ENCODE results near the gene ICOS.

ICOS gene

GRCh38 chr2:203936535-203936934 is at the start of gene ICOS:
ICOS (plus strand) TSS chr2:203936763; CDS start chr2:203936815, 52 bp downstream.
- no peak for DNase-seq (ENCODE audit: low read depth, low spot score)

- no peak for DNase-seq (ENCODE audit: low read depth, low spot score)
Measured at GRCh38 chr2:203887677-203888076, 48.9 kb upstream of the ICOS start.

GRCh38 chr2:203889542-203889941 is 47.0 kb upstream of the ICOS start:
- DNase-seq (ENCODE audit: low read depth, low spot score), result no peak

- no peak for DNase-seq (ENCODE audit: low read depth, low spot score)
Measured at GRCh38 chr2:203889944-203890343, 46.6 kb upstream of the ICOS start.

GRCh38 chr2:203890733-203891132 is 45.8 kb upstream of the ICOS start:
- no peak for DNase-seq (ENCODE audit: low read depth, low spot score)

- no peak for DNase-seq (ENCODE audit: low read depth, low spot score)
Measured at GRCh38 chr2:203891474-203891873, 45.1 kb upstream of the ICOS start.

GRCh38 chr2:203892207-203892606 is 44.4 kb upstream of the ICOS start:
- DNase-seq (ENCODE audit: low read depth, low spot score), result no peak

- no peak for DNase-seq (ENCODE audit: low read depth, low spot score)
Measured at GRCh38 chr2:203893401-203893800, 43.2 kb upstream of the ICOS start.

- no peak for DNase-seq (ENCODE audit: low read depth, low spot score)
Measured at GRCh38 chr2:203893840-203894239, 42.7 kb upstream of the ICOS start.

- DNase-seq (ENCODE audit: low read depth, low spot score), result no peak
Measured at GRCh38 chr2:203894262-203894661, 42.3 kb upstream of the ICOS start.

GRCh38 chr2:203897544-203897943 is 39.0 kb upstream of the ICOS start:
- no peak for DNase-seq (ENCODE audit: low read depth, low spot score)

- DNase-seq (ENCODE audit: low read depth, low spot score), result no peak
Measured at GRCh38 chr2:203898657-203899056, 37.9 kb upstream of the ICOS start.

GRCh38 chr2:203900253-203900652 is 36.3 kb upstream of the ICOS start:
- DNase-seq (ENCODE audit: low read depth, low spot score), result no peak

GRCh38 chr2:203904022-203904421 is 32.5 kb upstream of the ICOS start:
- DNase-seq (ENCODE audit: low read depth, low spot score), result no peak

- no peak for DNase-seq (ENCODE audit: low read depth, low spot score)
Measured at GRCh38 chr2:203905656-203906055, 30.9 kb upstream of the ICOS start.

- DNase-seq (ENCODE audit: low read depth, low spot score), result no peak
Measured at GRCh38 chr2:203908066-203908796, 28.3 kb upstream of the ICOS start.

- no peak for DNase-seq (ENCODE audit: low read depth, low spot score)
Measured at GRCh38 chr2:203908797-203909185, 27.8 kb upstream of the ICOS start.

- no peak for DNase-seq (ENCODE audit: low read depth, low spot score)
Measured at GRCh38 chr2:203909261-203909967, 27.1 kb upstream of the ICOS start.

GRCh38 chr2:203909974-203910373 is 26.6 kb upstream of the ICOS start:
- no peak for DNase-seq (ENCODE audit: low read depth, low spot score)

GRCh38 chr2:203913947-203914346 is 22.6 kb upstream of the ICOS start:
- no peak for DNase-seq (ENCODE audit: low read depth, low spot score)

- DNase-seq (ENCODE audit: low read depth, low spot score), result no peak
Measured at GRCh38 chr2:203914546-203915182, 21.9 kb upstream of the ICOS start.

- no peak for DNase-seq (ENCODE audit: low read depth, low spot score)
Measured at GRCh38 chr2:203915256-203915655, 21.3 kb upstream of the ICOS start.

GRCh38 chr2:203916756-203917155 is 19.8 kb upstream of the ICOS start:
- no peak for DNase-seq (ENCODE audit: low read depth, low spot score)
